ENCODE data around the gene GPC6. TPM values are rescaled to one million over a fixed set of nuclear protein-coding genes. Genes with fewer than 3 reads are reported as not detected.

Gene GPC6
- 48.4 and 50.3 TPM in 2 replicates for total RNA-seq
- long read RNA-seq, partial matches to known transcripts, result 2 of 45 reads
- long read RNA-seq, other reads (novel, unspliced or antisense), result 43 of 45 reads

DNA sequence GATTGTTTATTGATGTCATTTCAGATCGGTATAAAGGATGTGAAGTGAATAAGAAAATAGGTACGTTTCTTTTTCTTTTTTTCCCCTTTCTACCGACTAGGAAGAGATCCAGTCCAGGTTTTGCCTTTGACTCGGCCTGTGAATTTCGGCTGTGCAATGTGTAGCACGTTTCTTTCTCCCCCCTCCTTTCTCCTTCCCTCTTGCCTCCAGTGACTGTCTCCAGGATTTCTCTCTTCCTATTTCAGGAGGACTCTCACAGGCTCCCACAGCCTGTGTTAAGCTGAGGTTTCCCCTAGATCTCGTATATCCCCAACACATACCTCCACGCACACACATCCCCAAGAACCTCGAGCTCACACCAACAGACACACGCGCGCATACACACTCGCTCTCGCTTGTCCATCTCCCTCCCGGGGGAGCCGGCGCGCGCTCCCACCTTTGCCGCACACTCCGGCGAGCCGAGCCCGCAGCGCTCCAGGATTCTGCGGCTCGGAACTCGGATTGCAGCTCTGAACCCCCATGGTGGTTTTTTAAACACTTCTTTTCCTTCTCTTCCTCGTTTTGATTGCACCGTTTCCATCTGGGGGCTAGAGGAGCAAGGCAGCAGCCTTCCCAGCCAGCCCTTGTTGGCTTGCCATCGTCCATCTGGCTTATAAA lies at the start of gene GPC6:
TSS of gene GPC6 (plus strand) at position 185 of the 657 bp plus-strand sequence.
- H3K4me3 Mint-ChIP-seq (ENCODE audit: low read depth), result peak within 1 kb of the TSS; percentile 98
- H3K4me1 Mint-ChIP-seq (ENCODE audit: low read depth), result peaks cover 52% of the 10 kb centered on the region
- peak within 1 kb of the TSS; percentile 96 for H3K27ac Mint-ChIP-seq
- peaks cover 3% of the 10 kb centered on the region for H3K9me3 Mint-ChIP-seq (ENCODE audit: low read depth)
- DNase-seq (ENCODE audit: low spot score, unreplicated experiment), result peak; percentile 25
- TF ChIP-seq, protein P1, sequence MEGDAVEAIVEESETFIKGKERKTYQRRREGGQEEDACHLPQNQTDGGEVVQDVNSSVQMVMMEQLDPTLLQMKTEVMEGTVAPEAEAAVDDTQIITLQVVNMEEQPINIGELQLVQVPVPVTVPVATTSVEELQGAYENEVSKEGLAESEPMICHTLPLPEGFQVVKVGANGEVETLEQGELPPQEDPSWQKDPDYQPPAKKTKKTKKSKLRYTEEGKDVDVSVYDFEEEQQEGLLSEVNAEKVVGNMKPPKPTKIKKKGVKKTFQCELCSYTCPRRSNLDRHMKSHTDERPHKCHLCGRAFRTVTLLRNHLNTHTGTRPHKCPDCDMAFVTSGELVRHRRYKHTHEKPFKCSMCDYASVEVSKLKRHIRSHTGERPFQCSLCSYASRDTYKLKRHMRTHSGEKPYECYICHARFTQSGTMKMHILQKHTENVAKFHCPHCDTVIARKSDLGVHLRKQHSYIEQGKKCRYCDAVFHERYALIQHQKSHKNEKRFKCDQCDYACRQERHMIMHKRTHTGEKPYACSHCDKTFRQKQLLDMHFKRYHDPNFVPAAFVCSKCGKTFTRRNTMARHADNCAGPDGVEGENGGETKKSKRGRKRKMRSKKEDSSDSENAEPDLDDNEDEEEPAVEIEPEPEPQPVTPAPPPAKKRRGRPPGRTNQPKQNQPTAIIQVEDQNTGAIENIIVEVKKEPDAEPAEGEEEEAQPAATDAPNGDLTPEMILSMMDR (IDR thresholded peaks at IDR 0.05; ENCODE audit: unreplicated experiment), result no peak
- no peaks in the 10 kb centered on the region for H3K27me3 Mint-ChIP-seq
- H3K36me3 Mint-ChIP-seq (ENCODE audit: insufficient read depth), result peaks cover 3% of the 10 kb centered on the region

DNA sequence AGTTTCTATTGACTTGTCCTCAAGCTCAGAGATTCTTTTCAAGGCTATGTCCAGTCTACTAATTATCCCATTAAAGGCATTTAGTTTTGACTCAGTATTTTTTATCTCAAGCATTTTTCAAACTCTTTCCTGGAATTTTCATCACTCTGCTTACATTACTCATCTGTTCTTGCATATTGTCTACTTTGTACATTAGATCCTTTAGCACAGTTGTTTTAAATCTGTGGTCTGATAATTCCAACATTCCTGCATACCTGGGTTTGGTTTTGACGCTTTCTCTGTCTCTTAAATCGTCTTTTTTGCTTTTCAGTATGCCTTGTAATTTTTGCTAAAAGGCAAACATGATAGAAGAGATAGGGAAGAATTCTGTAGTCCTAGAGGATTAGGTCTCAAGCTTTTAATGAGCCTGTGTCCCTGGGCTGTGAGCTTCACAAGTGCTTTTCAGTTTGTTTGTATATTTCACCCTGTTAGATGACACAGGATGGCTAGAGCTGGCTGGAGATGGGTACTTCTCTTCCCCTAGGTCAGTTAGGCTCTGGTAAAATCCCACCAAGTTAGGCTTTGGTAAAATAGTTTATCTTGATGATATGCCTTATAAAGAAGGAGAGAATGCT lies 46.1 kb upstream of the GPC6 start:
- Mint-ChIP-seq H3K9me3 (ENCODE audit: low read depth) (peaks cover 4% of the 10 kb centered on the region), H3K4me1 (ENCODE audit: low read depth) (no peaks in the 10 kb centered on the region), H3K27ac (no peak overlapping the region), H3K36me3 (ENCODE audit: insufficient read depth) (no peaks in the 10 kb centered on the region), H3K27me3 (no peaks in the 10 kb centered on the region), H3K4me3 (ENCODE audit: low read depth) (no peak overlapping the region)
- TF ChIP-seq, protein P1 (IDR thresholded peaks at IDR 0.05; ENCODE audit: unreplicated experiment), result no peak
- no peak for DNase-seq (ENCODE audit: low spot score, unreplicated experiment)

DNA sequence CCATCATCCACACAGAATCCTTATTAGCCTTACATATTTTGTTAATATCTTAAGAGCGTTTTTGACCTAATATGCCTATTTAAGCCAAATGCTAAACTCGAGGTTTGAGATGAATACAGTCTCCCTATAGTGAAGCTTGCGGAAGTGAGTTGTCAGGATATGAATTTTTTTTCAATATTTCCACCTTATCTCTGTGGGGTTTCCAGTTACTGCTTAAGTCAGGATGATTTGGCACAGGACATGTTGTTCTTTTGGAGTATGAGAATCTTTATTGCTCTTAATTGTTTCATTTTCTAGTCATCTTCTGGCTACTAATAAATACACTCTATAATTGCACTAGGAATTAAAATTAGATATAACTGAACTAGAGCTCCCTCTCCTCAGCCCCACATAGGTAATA lies 44.2 kb upstream of the GPC6 start:
- Mint-ChIP-seq H3K4me1 (ENCODE audit: low read depth) (no peaks in the 10 kb centered on the region), H3K36me3 (ENCODE audit: insufficient read depth) (no peaks in the 10 kb centered on the region), H3K27me3 (peaks cover 4% of the 10 kb centered on the region), H3K27ac (no peak overlapping the region), H3K4me3 (ENCODE audit: low read depth) (no peak overlapping the region), H3K9me3 (ENCODE audit: low read depth) (peaks cover 4% of the 10 kb centered on the region)
- no peak for DNase-seq (ENCODE audit: low spot score, unreplicated experiment)
- TF ChIP-seq, protein P1 (IDR thresholded peaks at IDR 0.05; ENCODE audit: unreplicated experiment), result no peak

DNA sequence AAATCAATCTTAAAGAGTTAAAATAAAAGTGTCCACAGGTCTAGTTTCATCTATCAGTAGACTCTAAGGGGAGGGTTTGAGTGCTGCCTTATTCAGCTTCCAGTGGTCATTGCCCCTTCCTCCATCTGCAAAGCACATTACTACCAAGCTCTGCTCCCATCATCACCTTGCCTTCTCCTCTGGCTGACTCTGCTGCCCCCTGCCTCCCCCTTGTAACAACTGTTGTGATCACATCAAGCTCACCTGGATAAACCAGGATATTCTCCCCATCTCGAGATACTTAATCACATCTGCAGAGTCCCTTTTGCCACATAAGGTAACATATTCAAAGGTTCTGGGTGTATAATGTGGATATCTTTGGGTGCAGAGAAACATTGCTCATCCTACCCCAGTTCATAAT lies 43.3 kb upstream of the GPC6 start:
- Mint-ChIP-seq H3K27me3 (peaks cover 4% of the 10 kb centered on the region), H3K4me3 (ENCODE audit: low read depth) (no peak overlapping the region), H3K9me3 (ENCODE audit: low read depth) (peaks cover 4% of the 10 kb centered on the region), H3K27ac (no peak overlapping the region), H3K36me3 (ENCODE audit: insufficient read depth) (no peaks in the 10 kb centered on the region), H3K4me1 (ENCODE audit: low read depth) (no peaks in the 10 kb centered on the region)
- DNase-seq (ENCODE audit: low spot score, unreplicated experiment), result no peak
- TF ChIP-seq, protein P1 (IDR thresholded peaks at IDR 0.05; ENCODE audit: unreplicated experiment), result no peak

DNA sequence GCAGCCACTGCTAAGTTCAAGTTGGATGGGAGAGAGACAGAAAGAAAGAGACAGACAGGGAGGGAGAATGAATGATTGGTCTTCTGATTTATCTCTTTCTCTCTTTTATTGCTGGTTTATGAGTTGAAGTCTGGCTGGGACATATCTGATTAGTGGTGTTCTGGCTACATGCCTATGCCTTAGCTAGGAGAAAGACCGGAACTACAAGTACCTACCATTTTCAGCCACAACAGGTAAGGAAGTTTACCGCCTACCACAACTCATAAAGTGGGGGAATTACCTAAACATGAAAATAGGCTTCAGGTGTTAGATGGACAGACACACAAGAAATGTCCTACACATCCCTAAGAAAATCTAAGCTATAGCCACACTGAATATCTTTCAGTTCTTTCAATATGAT lies 36.6 kb upstream of the GPC6 start:
- peaks cover 7% of the 10 kb centered on the region for H3K27me3 Mint-ChIP-seq
- DNase-seq (ENCODE audit: low spot score, unreplicated experiment), result no peak

More for the DNA sequence above, 36.6 kb upstream of the GPC6 start:
- TF ChIP-seq, protein P1 (IDR thresholded peaks at IDR 0.05; ENCODE audit: unreplicated experiment), result no peak
- H3K36me3 Mint-ChIP-seq (ENCODE audit: insufficient read depth), result peaks cover 4% of the 10 kb centered on the region
- no peak overlapping the region for H3K27ac Mint-ChIP-seq
- H3K4me1 Mint-ChIP-seq (ENCODE audit: low read depth), result no peaks in the 10 kb centered on the region
- no peak overlapping the region for H3K4me3 Mint-ChIP-seq (ENCODE audit: low read depth)
- H3K9me3 Mint-ChIP-seq (ENCODE audit: low read depth), result peaks cover 20% of the 10 kb centered on the region

Measured in progenitor cell of endocrine pancreas (in vitro differentiated cells).